Mesendoderm (in vitro differentiated cells): ENCODE measurements around the gene POLD4.

Experiments used
- DNase-seq: peaks from one replicate; pipeline ENCODE4 v3.0.0; 2013
- H2AK5ac ChIP-seq: 2 replicates; pipeline ENCODE4 v1.6.1; 2013; ENCODE audit warnings: low read length, inconsistent platforms
- H2BK120ac ChIP-seq: 2 replicates; pipeline ENCODE4 v1.6.1; 2013; ENCODE audit warnings: low read depth, mild to moderate bottlenecking, low read length, moderate library complexity, mixed read lengths
- H2BK15ac ChIP-seq: replicated peaks from 2 replicates; pipeline ENCODE4 v1.6.1; 2013; ENCODE audit warnings: low read depth, mild to moderate bottlenecking, moderate library complexity
- H2BK5ac ChIP-seq: 2 replicates; pipeline ENCODE4 v1.6.1; 2013; ENCODE audit warnings: low read length, inconsistent platforms
- H3K18ac ChIP-seq: 2 replicates; pipeline ENCODE4 v1.6.1; 2013; ENCODE audit warnings: mild to moderate bottlenecking, low read length, mixed read lengths
- H3K23ac ChIP-seq: one replicate; pipeline ENCODE4 v1.6.1; 2013; ENCODE audit warnings: low read length
- H3K27ac ChIP-seq: 2 replicates; pipeline ENCODE4 v1.5.1; 2013; ENCODE audit warnings: low read depth, mild to moderate bottlenecking, inconsistent platforms, low read length, moderate library complexity
- H3K27me3 ChIP-seq: 2 replicates; pipeline ENCODE4 v1.6.1; 2013; ENCODE audit warnings: low read length, control low read depth, mild to moderate bottlenecking, inconsistent platforms; ENCODE audit not compliant: insufficient read depth, poor library complexity
- H3K36me3 ChIP-seq: 2 replicates; pipeline ENCODE4 v1.6.1; 2013; ENCODE audit warnings: low read length, inconsistent platforms; ENCODE audit not compliant: control insufficient read depth, insufficient read depth
- H3K4ac ChIP-seq: one replicate; pipeline ENCODE4 v1.6.1; 2013; ENCODE audit warnings: low read depth, mild to moderate bottlenecking, low read length, moderate library complexity
- H3K4me1 ChIP-seq: 2 replicates; pipeline ENCODE4 v1.6.1; 2013; ENCODE audit warnings: low read depth, low read length, inconsistent platforms; ENCODE audit not compliant: control insufficient read depth
- H3K4me2 ChIP-seq: 2 replicates; pipeline ENCODE4 v1.6.1; 2013; ENCODE audit warnings: low read length
- H3K4me3 ChIP-seq: 2 replicates; pipeline ENCODE4 v1.5.1; 2013; ENCODE audit warnings: mild to moderate bottlenecking, low read length
- H3K56ac ChIP-seq: one replicate; pipeline ENCODE4 v1.6.1; 2013; ENCODE audit warnings: low read length
- H3K79me1 ChIP-seq: 2 replicates; pipeline ENCODE4 v1.6.1; 2013; ENCODE audit warnings: low read length, inconsistent platforms
- H3K79me2 ChIP-seq: 2 replicates; pipeline ENCODE4 v1.6.1; 2013; ENCODE audit warnings: mild to moderate bottlenecking, low read length; ENCODE audit not compliant: control insufficient read depth, insufficient read depth
- H3K9ac ChIP-seq: 2 replicates; pipeline ENCODE4 v1.6.1; 2013; ENCODE audit warnings: low read length, inconsistent platforms
- H4K5ac ChIP-seq: one replicate; pipeline ENCODE4 v1.6.1; 2013; ENCODE audit warnings: low read length
- H4K8ac ChIP-seq: one replicate; pipeline ENCODE4 v1.6.1; 2013; ENCODE audit warnings: low read depth, mild to moderate bottlenecking, control low read depth, low read length, moderate library complexity
- WGBS: extraction: QIAGEN DNeasy Blood & Tissue Kit; methylation state at CpG from one replicate; pipeline ENCODE4 v1.1.7; 2013; ENCODE audit warnings: low lambda C conversion rate, missing lambda C conversion rate; ENCODE audit not compliant: insufficient coverage; ENCODE audit errors: extremely low coverage; 5-methylcytosine and 5-hydroxymethylcytosine counted together

POLD4 gene

GRCh38 chr11:67400251-67400941, 47.0 kb upstream of the POLD4 start:
- H3K4me3 ChIP-seq, result peak overlapping the region; percentile 70
- H3K56ac ChIP-seq, result peak overlapping the region; percentile 83
- no peak overlapping the region for H2BK15ac ChIP-seq
- no peak overlapping the region for H3K23ac ChIP-seq
- H2BK5ac ChIP-seq, result no peak overlapping the region
- H3K4me1 ChIP-seq, result peaks cover 8% of the 10 kb centered on the region
- no peaks in the 10 kb centered on the region for H3K27me3 ChIP-seq
- H3K27ac ChIP-seq, result no peak overlapping the region
- H4K5ac ChIP-seq, result no peak overlapping the region
- peaks cover 14% of the 10 kb centered on the region for H3K79me1 ChIP-seq
- no peak overlapping the region for H3K18ac ChIP-seq
- H3K36me3 ChIP-seq, result peaks cover 9% of the 10 kb centered on the region
- H2AK5ac ChIP-seq, result peak overlapping the region; percentile 30
- H2BK120ac ChIP-seq, result no peak overlapping the region
- H3K4ac ChIP-seq, result no peak overlapping the region
- H4K8ac ChIP-seq, result no peak overlapping the region
- H3K4me2 ChIP-seq, result peak overlapping the region; percentile 84
- DNase-seq, result no peak
- WGBS, result no CpG with 5 or more reads among the region's 23 CpGs
- peaks cover 17% of the 10 kb centered on the region for H3K79me2 ChIP-seq
- peak overlapping the region; percentile 89 for H3K9ac ChIP-seq

GRCh38 chr11:67398661-67399563, 45.6 kb upstream of the POLD4 start:
- peak overlapping the region; percentile 49 for H3K56ac ChIP-seq
- no peak overlapping the region for H2BK5ac ChIP-seq
- H2BK120ac ChIP-seq, result no peak overlapping the region
- no peak overlapping the region for H3K27ac ChIP-seq
- no CpG with 5 or more reads among the region's 31 CpGs for whole genome bisulfite sequencing
- no peak overlapping the region for H3K23ac ChIP-seq
- no peak overlapping the region for H3K4me2 ChIP-seq
- H3K4me3 ChIP-seq, result no peak overlapping the region
- no peak overlapping the region for H3K4ac ChIP-seq
- H3K18ac ChIP-seq, result no peak overlapping the region
- no peaks in the 10 kb centered on the region for H3K27me3 ChIP-seq
- no peak for DNase-seq
- H3K79me2 ChIP-seq, result peaks cover 17% of the 10 kb centered on the region
- H2AK5ac ChIP-seq, result no peak overlapping the region
- H3K36me3 ChIP-seq, result peaks cover 9% of the 10 kb centered on the region
- no peak overlapping the region for H3K9ac ChIP-seq
- H3K4me1 ChIP-seq, result peaks cover 8% of the 10 kb centered on the region
- no peak overlapping the region for H2BK15ac ChIP-seq
- H3K79me1 ChIP-seq, result peaks cover 14% of the 10 kb centered on the region
- H4K5ac ChIP-seq, result no peak overlapping the region
- H4K8ac ChIP-seq, result no peak overlapping the region

- Histone ChIP-seq H3K27ac (no peak overlapping the region), H3K9ac (no peak overlapping the region), H2BK120ac (no peak overlapping the region), H3K79me1 (peaks cover 14% of the 10 kb centered on the region), H3K79me2 (peaks cover 17% of the 10 kb centered on the region), H3K18ac (no peak overlapping the region), H3K56ac (no peak overlapping the region), H3K4ac (no peak overlapping the region), H4K5ac (no peak overlapping the region), H2BK15ac (no peak overlapping the region), H2AK5ac (no peak overlapping the region), H3K36me3 (peaks cover 9% of the 10 kb centered on the region), H3K23ac (no peak overlapping the region), H4K8ac (no peak overlapping the region), H3K4me3 (no peak overlapping the region), H3K27me3 (no peaks in the 10 kb centered on the region), H3K4me2 (no peak overlapping the region), H3K4me1 (peaks cover 8% of the 10 kb centered on the region), H2BK5ac (no peak overlapping the region)
- no CpG with 5 or more reads among the region's 24 CpGs for WGBS
- DNase-seq, result no peak
Observed at GRCh38 chr11:67397986-67398660, 44.8 kb upstream of the POLD4 start.

GRCh38 chr11:67397536-67397935, 44.2 kb upstream of the POLD4 start:
- Histone ChIP-seq H2BK5ac (no peak overlapping the region), H2BK15ac (no peak overlapping the region), H3K4me3 (no peak overlapping the region), H3K56ac (peak overlapping the region; percentile 38), H3K79me2 (peaks cover 19% of the 10 kb centered on the region), H3K4ac (no peak overlapping the region), H3K9ac (no peak overlapping the region), H3K79me1 (peaks cover 16% of the 10 kb centered on the region), H3K4me1 (peaks cover 8% of the 10 kb centered on the region), H4K5ac (no peak overlapping the region), H4K8ac (no peak overlapping the region), H3K4me2 (no peak overlapping the region), H2BK120ac (no peak overlapping the region), H3K36me3 (peaks cover 9% of the 10 kb centered on the region), H3K18ac (no peak overlapping the region), H3K27me3 (no peaks in the 10 kb centered on the region), H3K27ac (peak overlapping the region; percentile 40), H3K23ac (no peak overlapping the region), H2AK5ac (no peak overlapping the region)
- WGBS, result no CpG with 5 or more reads among the region's 6 CpGs
- DNase-seq, result no peak

- H4K5ac ChIP-seq, result no peak overlapping the region
- no CpG with 5 or more reads among the region's 13 CpGs for WGBS
- H3K4me1 ChIP-seq, result peaks cover 8% of the 10 kb centered on the region
- peaks cover 20% of the 10 kb centered on the region for H3K79me2 ChIP-seq
- no peak overlapping the region for H4K8ac ChIP-seq
- peak overlapping the region; percentile 45 for H2BK5ac ChIP-seq
- peaks cover 9% of the 10 kb centered on the region for H3K36me3 ChIP-seq
- H2AK5ac ChIP-seq, result no peak overlapping the region
- peak overlapping the region; percentile 49 for H3K9ac ChIP-seq
- no peak overlapping the region for H3K4ac ChIP-seq
- no peak overlapping the region for H3K23ac ChIP-seq
- no peak overlapping the region for H3K4me3 ChIP-seq
- H2BK120ac ChIP-seq, result no peak overlapping the region
- DNase-seq, result peak; percentile 78
- no peak overlapping the region for H2BK15ac ChIP-seq
- peaks cover 17% of the 10 kb centered on the region for H3K79me1 ChIP-seq
- H3K56ac ChIP-seq, result peak overlapping the region; percentile 64
- H3K4me2 ChIP-seq, result no peak overlapping the region
- peak overlapping the region; percentile 78 for H3K27ac ChIP-seq
- no peaks in the 10 kb centered on the region for H3K27me3 ChIP-seq
- no peak overlapping the region for H3K18ac ChIP-seq
Observed at GRCh38 chr11:67396587-67397389, 43.4 kb upstream of the POLD4 start.
